NCI-H1092 (cell line): ENCODE results near the gene CDC42EP4.
A peak's percentile ranks its signal among the peaks of the same experiment; 100 is the strongest.
"Not testable (repeated sequence)": the region's sequence is repeated elsewhere in the genome, so short reads cannot be mapped to it uniquely, and the experiment has no call there.

Experiments
- DNase-seq: peaks from one replicate; lab custom pipeline; 2025; lab: John Stamatoyannopoulos, UW

The CDC42EP4 gene

GRCh38 chr17:73320601-73321264 lies 8.9 kb upstream of the CDC42EP4 start:
- no peak for DNase-seq

GRCh38 chr17:73319766-73320165 lies 8.0 kb upstream of the CDC42EP4 start:
- no peak for DNase-seq

DNA sequence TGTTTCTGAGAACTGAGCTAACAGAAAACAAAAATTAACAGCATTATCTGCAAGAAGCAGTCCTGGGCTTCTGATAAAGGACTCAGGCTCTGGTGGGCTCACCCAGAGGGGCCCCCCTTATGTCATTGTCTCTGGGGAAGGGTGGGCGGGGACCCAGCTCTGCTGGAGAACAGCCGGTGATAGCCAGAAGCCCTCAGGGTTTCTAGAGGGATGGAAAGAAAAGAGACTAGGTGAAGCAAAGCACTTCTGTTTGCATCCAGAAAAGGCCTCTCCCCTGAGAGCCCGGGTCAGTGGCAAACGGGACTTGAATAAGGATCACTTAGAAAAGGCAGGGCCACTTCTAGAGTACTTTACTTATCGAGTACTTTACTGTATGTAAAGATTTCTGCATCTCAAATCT lies 7.0 kb upstream of the CDC42EP4 start:
- no peak for DNase-seq

- DNase-seq = no peak
Measured at GRCh38 chr17:73318427-73318813, 6.6 kb upstream of the CDC42EP4 start.

- DNase-seq = no peak
Measured at GRCh38 chr17:73317513-73318426, 6.0 kb upstream of the CDC42EP4 start.

- DNase-seq = no peak
Measured at GRCh38 chr17:73316919-73317505, 5.2 kb upstream of the CDC42EP4 start.

- DNase-seq = no peak
Measured at GRCh38 chr17:73315471-73315870, 3.7 kb upstream of the CDC42EP4 start.

GRCh38 chr17:73313526-73314127 lies 1.8 kb upstream of the CDC42EP4 start:
- no peak for DNase-seq

- not testable (repeated sequence) for DNase-seq
Measured at GRCh38 chr17:73312887-73313286, 1.1 kb upstream of the CDC42EP4 start.

DNA sequence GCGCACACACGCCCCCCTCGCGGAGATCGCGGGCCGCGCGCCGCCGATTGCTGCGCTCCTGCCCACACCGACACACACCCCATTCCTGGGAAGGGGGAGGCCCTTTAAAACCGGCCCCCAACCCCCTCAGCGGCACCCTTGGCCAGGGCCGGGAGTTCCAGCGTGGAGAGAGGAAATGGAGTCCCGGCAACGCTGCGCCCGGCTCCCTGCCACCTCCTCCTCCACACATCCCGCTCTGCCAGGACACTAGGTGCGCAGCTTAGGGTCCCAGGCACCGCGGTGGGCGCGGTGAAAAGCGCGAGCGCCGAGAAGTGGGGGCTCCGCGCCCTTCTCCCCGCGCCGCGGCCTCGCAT lies 397 bp downstream of the CDC42EP4 start:
- DNase-seq = no peak

DNA sequence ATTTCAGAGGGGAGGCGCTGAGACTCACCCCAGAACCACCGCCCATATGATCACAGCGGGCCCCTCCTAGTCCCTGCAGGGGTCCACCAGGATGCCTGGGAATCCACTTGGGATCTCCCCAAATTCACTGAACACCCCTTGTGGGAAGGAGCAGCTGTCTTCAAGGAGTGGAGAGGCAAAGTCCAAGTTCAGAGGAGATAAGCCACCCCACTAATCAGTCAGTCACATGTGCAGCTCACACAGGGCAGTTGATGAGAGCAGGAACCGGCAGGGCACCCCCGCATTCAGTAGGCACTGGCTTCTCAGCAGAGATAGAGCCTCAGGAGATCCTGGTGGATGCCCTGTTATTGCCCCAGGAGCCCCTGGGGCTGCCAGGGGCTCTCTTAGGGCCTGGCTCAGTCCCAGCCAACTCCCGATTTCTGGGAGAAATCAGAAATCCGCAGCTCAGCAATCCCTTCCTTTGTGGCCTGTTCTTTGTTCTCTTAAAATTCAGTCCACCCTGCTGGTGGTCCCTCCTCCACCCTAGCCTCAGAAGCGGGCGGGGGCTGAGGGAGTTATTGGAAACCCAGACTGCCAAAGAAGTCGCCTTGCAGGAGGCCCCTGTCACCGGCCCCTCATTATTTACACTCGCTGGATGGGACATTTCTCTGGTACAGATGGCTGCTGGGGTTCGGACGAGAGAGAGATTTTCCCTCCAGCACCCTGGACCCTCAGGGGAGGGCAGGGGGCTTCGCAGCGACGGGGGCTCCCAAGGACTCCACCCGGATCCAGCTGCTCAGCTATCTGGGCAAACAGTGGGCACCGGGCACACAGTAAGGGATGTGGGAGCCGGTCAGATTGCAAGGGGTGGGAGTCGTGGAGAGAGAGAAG lies 1.8 kb downstream of the CDC42EP4 start:
- DNase-seq = no peak

DNA sequence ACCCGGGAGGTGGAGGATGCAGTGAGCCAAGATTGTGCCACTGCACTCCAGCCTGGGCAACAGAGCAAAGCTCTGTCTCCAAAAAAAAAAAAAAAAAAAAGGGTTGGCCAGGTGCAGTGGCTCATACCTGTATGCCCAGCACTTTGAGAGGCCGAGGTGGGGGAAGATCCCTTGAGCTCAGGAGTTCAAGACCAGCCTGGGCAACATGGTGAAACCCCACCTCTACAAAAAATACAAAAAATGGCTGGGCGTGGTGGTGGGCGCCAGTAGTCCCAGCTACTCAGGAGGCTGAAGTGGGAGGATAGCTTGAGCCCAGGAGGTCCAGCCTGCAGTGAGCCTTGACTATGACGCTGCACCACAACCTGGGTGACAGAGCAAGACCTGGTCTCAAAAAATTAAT lies 2.8 kb downstream of the CDC42EP4 start:
- not testable (repeated sequence) for DNase-seq

DNA sequence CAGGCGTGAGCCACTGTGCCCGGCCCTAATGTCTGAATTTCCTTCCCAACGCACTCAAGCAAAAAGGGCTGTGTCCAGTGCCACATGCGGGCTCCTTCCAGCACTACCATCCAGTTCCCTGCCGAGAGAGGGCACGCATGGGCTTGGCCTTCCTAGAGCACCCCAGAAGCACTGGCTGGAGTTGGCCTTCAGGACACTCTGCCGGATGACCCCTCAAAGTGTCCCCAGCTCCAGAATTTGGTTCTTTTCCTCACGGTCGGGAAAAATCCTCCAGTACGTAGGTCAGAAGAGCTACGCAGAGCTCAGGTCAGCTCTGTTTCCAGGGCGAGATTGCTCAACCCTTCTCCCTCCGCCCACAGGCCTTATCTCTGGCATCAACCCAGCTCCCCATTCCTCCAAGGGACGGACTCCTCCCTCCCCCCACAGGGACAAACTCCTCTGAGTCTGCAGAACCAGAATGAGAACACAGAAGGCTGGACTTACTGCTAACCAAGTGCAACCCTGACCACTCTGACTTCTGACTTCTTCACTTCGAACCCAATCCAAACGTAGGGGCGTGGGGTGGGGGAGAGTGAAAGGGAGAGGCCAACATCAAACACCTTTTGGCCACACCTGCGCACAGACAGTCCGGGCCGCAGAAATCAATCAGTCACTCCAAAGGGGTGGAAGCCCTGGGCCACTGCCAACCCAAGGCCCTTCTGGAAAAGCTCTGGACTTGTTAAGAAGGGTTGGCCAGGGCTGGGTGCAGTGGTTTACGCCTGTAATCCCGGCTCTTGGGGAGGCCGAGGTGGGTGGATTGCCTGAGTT lies 3.6 kb downstream of the CDC42EP4 start:
- no peak for DNase-seq

GRCh38 chr17:73307130-73307529 lies 4.7 kb downstream of the CDC42EP4 start:
- DNase-seq = no peak

DNA sequence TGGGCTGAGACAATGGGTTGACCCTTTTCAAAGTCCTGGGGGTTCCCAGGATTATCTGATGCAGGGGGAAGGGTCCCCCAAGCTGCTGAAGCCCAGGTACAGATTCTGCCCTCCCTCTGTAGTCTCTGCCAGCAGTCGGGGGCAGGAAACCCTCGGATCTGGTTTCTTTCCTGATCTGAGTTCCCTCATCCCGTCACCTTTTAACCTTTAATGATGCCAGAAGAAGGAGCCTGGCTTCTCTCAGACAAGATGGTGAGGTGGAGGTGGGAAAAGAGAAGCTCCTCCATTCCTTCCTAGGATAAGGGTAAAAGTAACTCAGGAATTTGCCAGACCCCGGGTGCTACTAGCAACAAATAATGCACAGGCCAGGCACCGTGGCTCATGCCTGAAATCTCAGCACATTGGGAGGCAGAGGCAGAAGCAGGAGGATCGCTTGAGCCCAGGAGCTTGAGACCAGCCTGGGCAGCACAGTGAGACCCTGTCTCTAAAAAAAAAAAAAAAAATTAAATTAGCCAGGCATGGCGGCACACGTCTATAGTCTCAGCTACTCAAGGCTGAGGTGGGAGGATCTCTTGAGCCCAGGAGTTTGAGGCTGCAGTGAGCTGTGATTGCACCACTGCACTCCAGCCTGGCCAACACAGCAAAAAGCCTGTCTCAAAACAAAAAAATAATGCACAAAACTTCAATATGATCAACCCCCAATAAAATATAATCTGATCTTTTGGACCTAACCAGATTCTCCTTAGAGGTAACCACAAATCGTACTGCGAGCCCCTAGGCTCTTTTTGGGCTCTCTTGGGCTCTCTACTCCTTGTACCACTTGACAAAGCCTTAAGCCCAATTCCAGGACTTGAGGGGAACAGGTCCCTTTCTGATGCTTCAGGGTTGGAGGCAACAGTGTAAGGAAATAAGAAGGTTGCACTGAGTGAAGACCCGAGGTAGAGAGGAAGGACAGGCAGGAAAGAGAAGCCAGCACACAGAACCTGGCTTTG lies 5.7 kb downstream of the CDC42EP4 start:
- DNase-seq = no peak

DNA sequence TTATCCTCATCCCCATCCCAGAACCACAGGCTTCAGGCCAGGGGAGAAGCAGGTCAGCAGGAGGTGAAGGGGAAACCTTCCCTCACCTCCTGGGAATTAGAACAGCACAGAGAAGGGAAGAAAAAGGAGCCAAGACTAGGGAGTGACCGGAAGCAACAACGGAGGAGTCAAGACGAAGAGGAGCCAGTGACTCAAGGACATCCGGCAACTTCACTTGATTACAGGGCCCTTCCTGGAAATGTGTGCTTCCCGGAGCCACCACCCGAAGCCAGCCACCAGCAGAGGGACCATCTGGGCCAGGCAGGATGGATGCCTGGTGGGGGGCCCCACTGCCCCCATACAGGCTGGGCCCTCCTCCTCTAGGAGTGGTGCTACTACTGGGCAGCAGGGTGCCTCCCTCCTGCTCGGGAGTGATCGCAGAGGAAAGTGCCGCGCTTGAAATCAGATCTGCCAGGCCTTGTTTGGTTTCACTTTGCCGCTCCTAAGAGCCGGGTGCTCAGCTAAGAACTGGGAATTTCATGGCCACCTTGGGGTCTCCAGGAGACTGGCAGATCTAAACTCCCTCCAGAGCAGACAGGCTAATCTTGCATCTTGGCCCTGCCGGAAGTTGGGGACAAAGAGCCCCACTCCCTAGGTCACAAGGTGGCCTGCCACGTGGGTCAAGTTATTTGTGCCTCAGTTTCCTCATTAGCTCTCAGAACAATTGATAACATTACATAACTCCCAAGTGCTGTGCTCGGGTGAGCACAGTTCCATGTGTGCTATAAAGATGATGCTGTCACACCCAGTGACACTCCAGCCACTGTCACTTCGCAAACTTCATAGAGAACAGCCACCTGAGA lies 6.6 kb downstream of the CDC42EP4 start:
- peak; percentile 35 for DNase-seq

GRCh38 chr17:73304438-73304837 lies 7.4 kb downstream of the CDC42EP4 start:
- DNase-seq = no peak

GRCh38 chr17:73302189-73302588 lies 9.6 kb downstream of the CDC42EP4 start:
- no peak for DNase-seq

DNA sequence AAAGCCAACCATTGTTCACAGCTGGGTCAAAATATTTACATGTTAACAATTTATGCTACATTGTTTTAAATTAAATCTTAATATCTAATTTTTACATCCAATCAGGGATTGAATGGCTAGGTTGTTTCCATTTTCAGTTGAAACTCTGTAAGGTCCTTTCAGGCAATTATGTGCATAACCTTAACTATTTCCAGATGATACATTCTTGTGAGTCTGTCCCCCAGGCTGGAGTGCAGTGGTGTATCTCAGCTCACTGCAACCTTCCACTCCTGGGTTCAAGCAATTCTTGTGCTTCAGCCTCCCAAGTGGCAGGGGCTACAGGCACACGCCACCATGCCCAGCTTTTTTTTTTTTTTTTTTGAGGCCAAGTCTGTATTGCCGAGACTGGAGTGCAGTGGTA lies 10.4 kb downstream of the CDC42EP4 start:
- no peak for DNase-seq
